ENCODE data around the gene SERPINB12. TPM values are rescaled to one million over a fixed set of nuclear protein-coding genes. Genes with fewer than 3 reads are reported as not detected.

The SERPINB12 gene
- total RNA-seq, 1 donor from 2014 or later: not detected

- H3K27ac Mint-ChIP-seq (ENCODE audit: unreplicated experiment): no peak overlapping the region
- H3K27me3 Mint-ChIP-seq (ENCODE audit: low read depth): peaks cover 16% of the 10 kb centered on the region
- no peaks in the 10 kb centered on the region for H3K9me3 Mint-ChIP-seq (ENCODE audit: low read depth)
- TF ChIP-seq CTCF (IDR thresholded peaks at IDR 0.05): no peak
- H3K4me3 Mint-ChIP-seq (ENCODE audit: unreplicated experiment): no peak overlapping the region
- no peak for DNase-seq (ENCODE audit: low spot score)
- peaks cover 2% of the 10 kb centered on the region for H3K36me3 Mint-ChIP-seq (ENCODE audit: low read depth)
- H3K4me1 Mint-ChIP-seq (ENCODE audit: low read depth): no peaks in the 10 kb centered on the region
These were observed 49.6 kb downstream of the SERPINB12 start for GRCh38 chr18:63591725-63592124.

GRCh38 chr18:63592471-63592870, 50.3 kb downstream of the SERPINB12 start:
- Mint-ChIP-seq H3K4me3 (ENCODE audit: unreplicated experiment) (no peak overlapping the region), H3K4me1 (ENCODE audit: low read depth) (no peaks in the 10 kb centered on the region), H3K36me3 (ENCODE audit: low read depth) (peaks cover 2% of the 10 kb centered on the region), H3K27ac (ENCODE audit: unreplicated experiment) (no peak overlapping the region), H3K9me3 (ENCODE audit: low read depth) (no peaks in the 10 kb centered on the region), H3K27me3 (ENCODE audit: low read depth) (peaks cover 15% of the 10 kb centered on the region)
- no peak for DNase-seq (ENCODE audit: low spot score)
- no peak for TF ChIP-seq CTCF (IDR thresholded peaks at IDR 0.05)

GRCh38 chr18:63596964-63597363, 54.8 kb downstream of the SERPINB12 start:
- no peak for DNase-seq (ENCODE audit: low spot score)
- H3K9me3 Mint-ChIP-seq (ENCODE audit: low read depth): no peaks in the 10 kb centered on the region
- no peak overlapping the region for H3K4me3 Mint-ChIP-seq (ENCODE audit: unreplicated experiment)
- no peaks in the 10 kb centered on the region for H3K36me3 Mint-ChIP-seq (ENCODE audit: low read depth)
- TF ChIP-seq CTCF (IDR thresholded peaks at IDR 0.05): no peak
- peaks cover 16% of the 10 kb centered on the region for H3K27me3 Mint-ChIP-seq (ENCODE audit: low read depth)
- no peak overlapping the region for H3K27ac Mint-ChIP-seq (ENCODE audit: unreplicated experiment)
- no peaks in the 10 kb centered on the region for H3K4me1 Mint-ChIP-seq (ENCODE audit: low read depth)

GRCh38 chr18:63603355-63603754, 61.2 kb downstream of the SERPINB12 start:
- no peak for TF ChIP-seq CTCF (IDR thresholded peaks at IDR 0.05)
- no peak overlapping the region for H3K27ac Mint-ChIP-seq (ENCODE audit: unreplicated experiment)

GRCh38 chr18:63603772-63604171, 61.6 kb downstream of the SERPINB12 start:
- H3K9me3 Mint-ChIP-seq (ENCODE audit: low read depth): no peaks in the 10 kb centered on the region

More at GRCh38 chr18:63603355-63603754, 61.2 kb downstream of the SERPINB12 start:
- no peaks in the 10 kb centered on the region for H3K9me3 Mint-ChIP-seq (ENCODE audit: low read depth)
- no peak overlapping the region for H3K4me3 Mint-ChIP-seq (ENCODE audit: unreplicated experiment)
- no peaks in the 10 kb centered on the region for H3K4me1 Mint-ChIP-seq (ENCODE audit: low read depth)
- H3K36me3 Mint-ChIP-seq (ENCODE audit: low read depth): no peaks in the 10 kb centered on the region
- peaks cover 23% of the 10 kb centered on the region for H3K27me3 Mint-ChIP-seq (ENCODE audit: low read depth)
- DNase-seq (ENCODE audit: low spot score): no peak

More at GRCh38 chr18:63603772-63604171, 61.6 kb downstream of the SERPINB12 start:
- Mint-ChIP-seq H3K27ac (ENCODE audit: unreplicated experiment) (no peak overlapping the region), H3K4me3 (ENCODE audit: unreplicated experiment) (no peak overlapping the region), H3K36me3 (ENCODE audit: low read depth) (no peaks in the 10 kb centered on the region), H3K4me1 (ENCODE audit: low read depth) (no peaks in the 10 kb centered on the region), H3K27me3 (ENCODE audit: low read depth) (peaks cover 23% of the 10 kb centered on the region)
- TF ChIP-seq CTCF (IDR thresholded peaks at IDR 0.05): no peak
- DNase-seq (ENCODE audit: low spot score): no peak
